HG03103 (cell line): ENCODE data around the gene MYRFL.
"Not testable (repeated sequence)": the region's sequence is repeated elsewhere in the genome, so short reads cannot be mapped to it uniquely, and the experiment has no call there.

ENCODE experiments used
- ATAC-seq: cut with Tn5 transposase; IDR thresholded peaks from one replicate; pipeline ENCODE4 v1.9.1; 2021; ENCODE audit warnings: low read depth; ENCODE audit not compliant: unreplicated experiment

Gene MYRFL

GRCh38 chr12:69840727-69841126 lies 15.7 kb downstream of the MYRFL start:
- ATAC-seq: no peak

- ATAC-seq: no peak
These were observed 18.6 kb downstream of the MYRFL start for GRCh38 chr12:69843608-69844007.

- no peak for ATAC-seq
These were observed 19.4 kb downstream of the MYRFL start for GRCh38 chr12:69844416-69844815.

GRCh38 chr12:69844836-69845235 lies 19.8 kb downstream of the MYRFL start:
- no peak for ATAC-seq

- no peak for ATAC-seq
These were observed 21.9 kb downstream of the MYRFL start for GRCh38 chr12:69846976-69847375.

GRCh38 chr12:69851976-69852375 lies 26.9 kb downstream of the MYRFL start:
- no peak for ATAC-seq

- ATAC-seq: not testable (repeated sequence)
These were observed 28.3 kb downstream of the MYRFL start for GRCh38 chr12:69853176-69853961.

GRCh38 chr12:69866698-69867097 lies 41.7 kb downstream of the MYRFL start:
- no peak for ATAC-seq

- ATAC-seq: no peak
These were observed 43.7 kb downstream of the MYRFL start for GRCh38 chr12:69868695-69869094.

GRCh38 chr12:69872804-69873203 lies 47.8 kb downstream of the MYRFL start:
- ATAC-seq: no peak

GRCh38 chr12:69873429-69873828 lies 48.4 kb downstream of the MYRFL start:
- ATAC-seq: no peak

- no peak for ATAC-seq
These were observed 49.6 kb downstream of the MYRFL start for GRCh38 chr12:69874606-69875005.

- ATAC-seq: no peak
These were observed 50.4 kb downstream of the MYRFL start for GRCh38 chr12:69875416-69875935.

GRCh38 chr12:69879007-69879960 lies 54.3 kb downstream of the MYRFL start:
- peak; percentile 73 for ATAC-seq

GRCh38 chr12:69880571-69880970 lies 55.5 kb downstream of the MYRFL start:
- ATAC-seq: no peak

GRCh38 chr12:69881771-69882170 lies 56.7 kb downstream of the MYRFL start:
- no peak for ATAC-seq

GRCh38 chr12:69884386-69884785 lies 59.4 kb downstream of the MYRFL start:
- no peak for ATAC-seq

GRCh38 chr12:69885658-69886057 lies 60.6 kb downstream of the MYRFL start:
- ATAC-seq: peak; percentile 53

GRCh38 chr12:69886109-69886508 lies 61.1 kb downstream of the MYRFL start:
- no peak for ATAC-seq

- no peak for ATAC-seq
These were observed 61.7 kb downstream of the MYRFL start for GRCh38 chr12:69886715-69887114.

- no peak for ATAC-seq
These were observed 63.9 kb downstream of the MYRFL start for GRCh38 chr12:69888901-69889300.
